ENCODE results near the gene TMEM115. TPM values are rescaled to one million over a fixed set of nuclear protein-coding genes. Genes with fewer than 3 reads are reported as not detected.

Gene TMEM115
- total RNA-seq, 4 donors from 2014 or later, result 71.8 to 103 (median 81.9) TPM

DNA sequence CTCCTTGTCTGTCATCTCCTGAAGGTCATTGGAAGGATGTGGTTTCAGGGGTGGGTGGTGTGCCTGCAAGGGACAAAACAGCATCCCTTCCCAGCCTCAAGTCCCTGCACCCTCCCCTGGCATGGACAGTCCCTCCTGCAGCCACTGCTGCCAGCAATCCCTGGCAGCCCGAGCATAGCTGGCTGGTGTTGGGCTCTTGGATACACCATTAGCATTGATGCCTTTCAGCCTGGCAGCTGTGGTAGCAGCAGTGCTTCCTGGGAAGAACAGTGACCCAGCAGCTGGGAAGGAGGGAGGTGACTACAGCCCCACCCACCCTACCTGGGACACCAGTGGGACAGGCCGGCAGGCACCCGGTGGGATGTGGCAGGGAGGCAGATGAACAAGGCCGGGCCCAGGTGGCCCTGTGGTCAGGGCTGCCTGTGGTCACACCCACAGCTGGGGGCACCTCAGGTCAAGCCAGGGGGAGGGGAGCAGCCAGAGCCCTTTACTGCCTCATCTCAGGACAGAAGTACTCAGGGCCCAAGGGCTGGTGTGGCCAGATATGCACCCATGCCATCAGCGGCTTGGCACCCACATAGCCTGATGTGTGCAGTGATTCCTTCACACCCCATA, 32.9 kb upstream of the TMEM115 start:
- Histone ChIP-seq H3K4me3 (no peak overlapping the region), H3K27ac (no peak overlapping the region), H3K9me3 (no peaks in the 10 kb centered on the region), H3K36me3 (no peaks in the 10 kb centered on the region), H3K4me1 (peaks cover 3 to 7% (median 6%) of the 10 kb centered on the region in 4 donors), H3K27me3 (no peaks in the 10 kb centered on the region)
- no peak for DNase-seq
- 65% methylated on average over 2 of the region's 5 CpGs; no CpG with 5 or more reads in 1 of the 2 donors for WGBS, 2 donors (ENCODE audit: low coverage in 1 of 2)
- TF ChIP-seq POLR2AphosphoS5 (IDR thresholded peaks at IDR 0.05) (no peak), POLR2A (IDR thresholded peaks at IDR 0.05) (no peak), EP300 (IDR thresholded peaks at IDR 0.05; ENCODE audit: low read depth) (no peak)
- TF ChIP-seq, protein P1, sequence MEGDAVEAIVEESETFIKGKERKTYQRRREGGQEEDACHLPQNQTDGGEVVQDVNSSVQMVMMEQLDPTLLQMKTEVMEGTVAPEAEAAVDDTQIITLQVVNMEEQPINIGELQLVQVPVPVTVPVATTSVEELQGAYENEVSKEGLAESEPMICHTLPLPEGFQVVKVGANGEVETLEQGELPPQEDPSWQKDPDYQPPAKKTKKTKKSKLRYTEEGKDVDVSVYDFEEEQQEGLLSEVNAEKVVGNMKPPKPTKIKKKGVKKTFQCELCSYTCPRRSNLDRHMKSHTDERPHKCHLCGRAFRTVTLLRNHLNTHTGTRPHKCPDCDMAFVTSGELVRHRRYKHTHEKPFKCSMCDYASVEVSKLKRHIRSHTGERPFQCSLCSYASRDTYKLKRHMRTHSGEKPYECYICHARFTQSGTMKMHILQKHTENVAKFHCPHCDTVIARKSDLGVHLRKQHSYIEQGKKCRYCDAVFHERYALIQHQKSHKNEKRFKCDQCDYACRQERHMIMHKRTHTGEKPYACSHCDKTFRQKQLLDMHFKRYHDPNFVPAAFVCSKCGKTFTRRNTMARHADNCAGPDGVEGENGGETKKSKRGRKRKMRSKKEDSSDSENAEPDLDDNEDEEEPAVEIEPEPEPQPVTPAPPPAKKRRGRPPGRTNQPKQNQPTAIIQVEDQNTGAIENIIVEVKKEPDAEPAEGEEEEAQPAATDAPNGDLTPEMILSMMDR (IDR thresholded peaks at IDR 0.05), result no peak
- intact Hi-C loops (cut with DNase I; ENCODE audit: low total_unique reads), result no loop called here
- in situ Hi-C loops (cut with MboI; ENCODE audit: low pct_ligation_motif_present in 1 of 4, low pct_unique_long_range_greater_than_20kb in 1 of 4, low sequenced_read_pairs in 3 of 4), result no loop called here

DNA sequence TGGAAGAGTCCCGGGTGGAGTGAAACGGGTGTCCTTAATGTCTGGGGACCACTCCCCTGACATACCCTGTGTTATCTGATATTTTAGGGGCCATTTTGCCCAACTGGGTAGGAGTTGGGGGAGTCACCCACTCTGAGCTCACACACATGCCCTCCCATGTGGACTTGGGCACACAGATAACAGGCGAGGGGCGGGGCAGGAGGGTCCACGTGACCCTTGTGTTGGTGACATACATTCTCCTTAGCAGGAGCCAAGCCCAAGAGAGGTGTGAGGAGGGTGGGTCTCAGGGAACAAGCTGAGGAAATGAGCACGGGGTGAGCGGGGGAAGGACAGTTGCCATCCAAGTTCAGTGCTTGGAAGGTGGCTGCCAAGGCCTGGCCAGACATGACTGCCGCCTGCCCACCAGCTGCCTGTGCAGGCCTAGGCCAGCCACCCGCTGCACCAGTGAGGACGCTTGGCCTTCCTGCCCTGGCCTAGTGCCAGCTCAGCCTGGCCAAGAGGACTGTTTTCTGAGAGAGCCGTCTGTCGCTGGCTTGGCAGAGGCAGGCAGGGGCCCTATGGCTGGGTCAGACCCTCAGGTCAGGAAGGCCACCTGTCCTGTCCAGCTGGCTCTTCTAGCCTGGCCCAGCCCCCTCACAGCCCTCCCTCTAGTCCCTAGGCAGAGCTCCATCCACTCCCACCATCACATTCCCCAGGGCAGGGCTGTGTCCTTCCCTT, 31.3 kb upstream of the TMEM115 start:
- H3K9me3 ChIP-seq, result no peaks in the 10 kb centered on the region
- H3K4me1 ChIP-seq, result peaks cover 3 to 7% (median 6%) of the 10 kb centered on the region in 4 donors
- DNase-seq, result peak; percentile 45
- H3K27me3 ChIP-seq, result no peaks in the 10 kb centered on the region
- TF ChIP-seq, protein P1 (IDR thresholded peaks at IDR 0.05), result no peak
- TF ChIP-seq POLR2A (IDR thresholded peaks at IDR 0.05), result no peak
- TF ChIP-seq EP300 (IDR thresholded peaks at IDR 0.05; ENCODE audit: low read depth), result no peak
- TF ChIP-seq POLR2AphosphoS5 (IDR thresholded peaks at IDR 0.05), result no peak
- H3K36me3 ChIP-seq, result no peaks in the 10 kb centered on the region
- no peak overlapping the region for H3K27ac ChIP-seq
- 53 to 73% methylated on average over 2 to 12 of the region's 12 CpGs for WGBS, 2 donors (ENCODE audit: low coverage in 1 of 2)
- in situ Hi-C loops (cut with MboI; ENCODE audit: low pct_ligation_motif_present in 1 of 4, low pct_unique_long_range_greater_than_20kb in 1 of 4, low sequenced_read_pairs in 3 of 4) (no loop called here), intact Hi-C loops (cut with DNase I; ENCODE audit: low total_unique reads) (no loop called here)
- no peak overlapping the region for H3K4me3 ChIP-seq

DNA sequence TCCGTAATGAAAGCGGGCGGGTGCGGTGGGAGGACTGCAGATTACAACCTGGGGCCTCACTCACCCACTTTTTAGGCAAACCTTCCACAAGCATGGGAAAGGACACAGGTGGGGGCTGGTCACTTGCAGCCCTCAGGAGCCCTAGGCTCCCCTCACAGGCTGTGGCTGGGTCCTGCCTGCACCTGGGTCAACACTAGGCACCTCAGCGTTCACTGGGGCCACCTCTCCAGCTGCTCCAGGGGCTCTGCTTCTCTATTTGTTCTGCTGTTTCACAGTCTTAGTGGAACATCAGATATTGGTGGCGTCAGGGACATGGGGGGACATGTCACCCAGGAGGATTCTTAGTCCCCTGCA, 30.1 kb upstream of the TMEM115 start:
- in situ Hi-C loops (cut with MboI; ENCODE audit: low pct_ligation_motif_present in 1 of 4, low pct_unique_long_range_greater_than_20kb in 1 of 4, low sequenced_read_pairs in 3 of 4), result no loop called here
- no peak for DNase-seq
- intact Hi-C loops (cut with DNase I; ENCODE audit: low total_unique reads), result no loop called here
- Histone ChIP-seq H3K27ac (no peak overlapping the region), H3K27me3 (no peaks in the 10 kb centered on the region), H3K4me1 (peaks cover 3 to 7% (median 6%) of the 10 kb centered on the region in 4 donors), H3K9me3 (no peaks in the 10 kb centered on the region), H3K4me3 (no peak overlapping the region), H3K36me3 (no peaks in the 10 kb centered on the region)
- WGBS, 2 donors (ENCODE audit: low coverage in 1 of 2), result 79 to 92% methylated on average over 2 to 6 of the region's 6 CpGs
- TF ChIP-seq POLR2A (IDR thresholded peaks at IDR 0.05) (no peak), POLR2AphosphoS5 (IDR thresholded peaks at IDR 0.05) (no peak), EP300 (IDR thresholded peaks at IDR 0.05; ENCODE audit: low read depth) (no peak)
- TF ChIP-seq, protein P1 (IDR thresholded peaks at IDR 0.05), result no peak

DNA sequence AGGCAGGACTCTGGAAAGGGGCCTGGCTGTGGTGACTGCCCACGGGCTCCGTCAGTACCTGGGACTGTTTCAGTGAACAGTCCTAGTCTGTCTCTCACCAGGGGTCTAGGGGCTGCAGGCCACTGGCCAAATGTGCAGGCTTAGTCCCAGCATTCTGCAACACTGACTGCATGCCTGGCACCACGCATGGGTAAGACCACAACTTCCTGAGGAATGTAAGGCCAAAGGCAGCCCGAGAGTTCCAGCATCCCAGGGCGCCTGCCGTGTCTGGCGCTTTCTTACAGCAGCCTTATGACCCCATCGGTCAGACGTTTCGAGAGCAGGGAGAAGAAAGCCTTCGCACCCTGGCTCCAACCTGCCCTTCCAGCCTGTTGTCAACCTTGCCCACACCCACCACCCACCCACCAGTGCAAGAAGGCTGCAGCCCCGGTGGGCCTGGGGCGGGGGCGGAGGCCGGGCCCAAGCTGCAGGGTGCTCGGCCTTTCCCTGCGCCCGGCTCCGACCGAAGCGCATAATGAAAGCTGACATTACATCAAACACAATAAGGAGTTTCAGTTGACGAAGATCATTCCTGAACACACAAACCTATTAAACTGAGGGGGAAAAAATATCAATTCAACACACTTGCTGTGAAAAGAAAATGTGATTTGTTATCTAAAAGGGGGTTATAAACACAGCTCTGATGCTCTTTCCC, 29.5 kb upstream of the TMEM115 start:
- intact Hi-C loops (cut with DNase I; ENCODE audit: low total_unique reads) (no loop called here), in situ Hi-C loops (cut with MboI; ENCODE audit: low pct_ligation_motif_present in 1 of 4, low pct_unique_long_range_greater_than_20kb in 1 of 4, low sequenced_read_pairs in 3 of 4) (no loop called here)
- Histone ChIP-seq H3K4me1 (peaks cover 3 to 7% (median 6%) of the 10 kb centered on the region in 4 donors), H3K27me3 (no peaks in the 10 kb centered on the region), H3K27ac (no peak overlapping the region), H3K36me3 (no peaks in the 10 kb centered on the region), H3K9me3 (no peaks in the 10 kb centered on the region), H3K4me3 (no peak overlapping the region)
- 83 to 92% methylated on average over 2 to 21 of the region's 22 CpGs for WGBS, 2 donors (ENCODE audit: low coverage in 1 of 2)
- no peak for DNase-seq
- TF ChIP-seq POLR2A (IDR thresholded peaks at IDR 0.05), result no peak
